DMS79 (cell line): ENCODE data around the gene SPATA2.
"Not testable (repeated sequence)": the region's sequence is repeated elsewhere in the genome, so short reads cannot be mapped to it uniquely, and the experiment has no call there.

Experiments
- DNase-seq: peaks from one replicate; lab custom pipeline; 2025; lab: John Stamatoyannopoulos, UW

Gene SPATA2

GRCh38 chr20:49901588-49901987 lies 13.7 kb downstream of the SPATA2 start:
- no peak for DNase-seq

DNA sequence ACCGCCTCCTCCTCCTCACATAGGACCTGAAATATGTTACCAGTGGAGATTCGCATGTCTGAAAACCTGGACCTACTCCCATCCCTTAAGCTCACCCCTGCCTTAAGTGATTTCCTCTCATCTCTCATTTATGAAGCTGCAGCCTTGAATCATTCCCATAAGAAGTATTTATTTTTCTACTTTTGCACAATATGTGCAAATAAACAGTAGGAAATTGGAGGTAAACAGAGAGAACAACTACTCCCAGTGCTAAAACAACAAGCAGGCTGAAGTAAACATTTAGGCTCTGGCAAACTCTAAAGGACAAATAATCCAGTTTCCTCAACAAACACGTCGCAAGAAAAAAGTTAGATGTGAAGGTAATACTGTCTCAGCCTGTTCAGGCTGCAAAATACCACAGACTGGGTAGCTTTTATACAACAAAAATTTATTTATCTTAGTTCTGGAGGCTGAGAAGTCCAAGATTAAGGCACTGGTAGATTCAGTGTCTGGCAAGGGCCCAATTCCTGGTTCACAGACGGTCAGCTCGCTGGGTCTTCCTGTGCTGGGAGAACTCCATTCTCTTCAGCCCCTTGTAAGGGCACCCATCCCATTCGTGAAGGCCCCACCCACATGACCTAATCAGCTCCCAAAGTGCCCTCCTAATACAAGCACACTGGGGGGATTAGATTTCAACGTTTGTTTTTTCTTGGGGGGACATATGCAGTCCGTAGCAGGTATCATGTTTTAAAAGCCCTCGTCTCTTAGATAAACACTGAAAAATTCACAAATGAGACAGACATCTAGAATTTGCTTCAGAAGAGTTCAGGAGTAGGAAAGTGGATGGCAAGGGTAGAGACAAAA lies 15.6 kb downstream of the SPATA2 start:
- DNase-seq: no peak

GRCh38 chr20:49896204-49896603 lies 19.1 kb downstream of the SPATA2 start:
- DNase-seq: no peak

GRCh38 chr20:49895474-49896093 lies 19.7 kb downstream of the SPATA2 start:
- not testable (repeated sequence) for DNase-seq

DNA sequence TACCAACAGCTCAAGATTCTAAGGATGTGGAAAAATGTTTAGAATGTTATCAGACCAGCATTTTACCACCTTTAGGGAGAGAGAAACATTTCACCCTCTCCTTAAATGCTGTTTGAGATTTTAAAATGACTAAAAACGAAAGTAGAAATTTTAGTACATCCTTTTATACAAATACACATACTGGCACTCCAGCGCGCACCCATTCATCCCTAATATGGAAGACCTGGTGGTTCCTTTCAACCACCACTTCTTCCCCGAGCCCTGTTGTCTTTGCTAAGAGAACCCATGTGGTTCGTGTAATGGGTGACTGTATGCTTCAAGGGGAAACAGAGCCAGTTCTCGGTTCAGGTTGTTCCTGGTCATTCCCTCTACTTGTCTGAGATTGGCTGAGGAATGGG lies 21.3 kb downstream of the SPATA2 start:
- DNase-seq: no peak

DNA sequence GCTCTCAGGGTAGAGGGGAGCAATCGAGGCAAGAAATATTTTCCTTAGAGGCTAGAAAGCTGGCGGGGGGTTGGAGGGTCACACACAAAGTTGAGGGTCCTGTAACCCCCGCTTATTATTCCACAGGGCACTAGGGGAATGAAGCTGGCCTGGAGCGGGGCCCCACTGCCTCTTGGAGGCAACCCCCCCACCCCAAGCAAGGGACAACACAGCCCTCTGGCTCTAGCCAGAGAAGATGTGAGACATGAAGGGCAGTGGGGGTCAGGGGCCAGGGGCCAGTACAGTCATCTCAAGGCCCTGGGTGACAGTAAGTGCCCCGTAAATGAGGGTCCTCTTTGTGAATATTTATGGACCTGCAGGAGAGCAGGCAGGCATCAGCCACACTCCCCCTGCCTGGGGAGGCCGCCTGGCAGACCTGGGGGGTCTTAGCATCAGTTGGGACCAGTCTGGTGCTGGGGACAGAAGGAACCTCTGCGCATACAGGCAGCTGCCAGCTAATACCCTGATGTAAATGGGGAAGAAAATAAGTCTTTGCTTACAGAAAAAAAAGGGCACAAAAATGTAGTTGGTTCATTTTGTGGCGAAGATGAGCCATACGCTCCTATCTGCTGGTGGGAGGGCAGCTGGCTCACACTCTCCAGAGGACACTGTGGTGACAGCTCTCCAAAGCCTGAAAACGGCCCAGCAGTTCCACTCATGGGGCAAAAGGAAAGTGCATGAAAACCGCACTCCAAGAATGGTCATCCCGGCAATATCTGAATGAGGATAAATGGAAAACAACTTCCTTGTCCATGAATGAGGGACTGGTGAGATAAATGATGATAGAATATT lies 21.9 kb downstream of the SPATA2 start:
- no peak for DNase-seq

DNA sequence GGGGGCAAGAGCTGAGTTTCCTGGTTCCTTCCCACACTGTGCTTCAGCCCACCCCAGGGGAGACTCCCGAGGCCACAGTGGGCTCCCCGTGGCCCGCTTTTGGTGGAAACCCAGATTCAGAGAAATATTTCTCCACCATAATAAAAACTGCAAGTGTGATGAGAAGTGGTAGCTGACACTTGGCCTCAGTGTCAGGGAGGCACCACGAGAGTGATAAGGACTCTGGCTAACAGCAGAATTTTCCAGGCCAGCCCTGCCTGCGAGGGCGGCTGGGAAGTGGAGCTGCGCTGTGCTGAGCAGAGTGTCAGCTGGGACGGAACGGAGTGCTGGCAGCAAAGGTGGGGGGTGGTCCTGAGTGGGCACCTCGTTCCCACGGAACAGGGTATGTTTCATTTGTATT lies 22.5 kb downstream of the SPATA2 start:
- no peak for DNase-seq

GRCh38 chr20:49892260-49892659 lies 23.1 kb downstream of the SPATA2 start:
- no peak for DNase-seq

- no peak for DNase-seq
Measured at GRCh38 chr20:49891476-49892110, 23.7 kb downstream of the SPATA2 start.

GRCh38 chr20:49890471-49891361 lies 24.6 kb downstream of the SPATA2 start:
- DNase-seq: no peak

GRCh38 chr20:49889935-49890333 lies 25.4 kb downstream of the SPATA2 start:
- DNase-seq: no peak

DNA sequence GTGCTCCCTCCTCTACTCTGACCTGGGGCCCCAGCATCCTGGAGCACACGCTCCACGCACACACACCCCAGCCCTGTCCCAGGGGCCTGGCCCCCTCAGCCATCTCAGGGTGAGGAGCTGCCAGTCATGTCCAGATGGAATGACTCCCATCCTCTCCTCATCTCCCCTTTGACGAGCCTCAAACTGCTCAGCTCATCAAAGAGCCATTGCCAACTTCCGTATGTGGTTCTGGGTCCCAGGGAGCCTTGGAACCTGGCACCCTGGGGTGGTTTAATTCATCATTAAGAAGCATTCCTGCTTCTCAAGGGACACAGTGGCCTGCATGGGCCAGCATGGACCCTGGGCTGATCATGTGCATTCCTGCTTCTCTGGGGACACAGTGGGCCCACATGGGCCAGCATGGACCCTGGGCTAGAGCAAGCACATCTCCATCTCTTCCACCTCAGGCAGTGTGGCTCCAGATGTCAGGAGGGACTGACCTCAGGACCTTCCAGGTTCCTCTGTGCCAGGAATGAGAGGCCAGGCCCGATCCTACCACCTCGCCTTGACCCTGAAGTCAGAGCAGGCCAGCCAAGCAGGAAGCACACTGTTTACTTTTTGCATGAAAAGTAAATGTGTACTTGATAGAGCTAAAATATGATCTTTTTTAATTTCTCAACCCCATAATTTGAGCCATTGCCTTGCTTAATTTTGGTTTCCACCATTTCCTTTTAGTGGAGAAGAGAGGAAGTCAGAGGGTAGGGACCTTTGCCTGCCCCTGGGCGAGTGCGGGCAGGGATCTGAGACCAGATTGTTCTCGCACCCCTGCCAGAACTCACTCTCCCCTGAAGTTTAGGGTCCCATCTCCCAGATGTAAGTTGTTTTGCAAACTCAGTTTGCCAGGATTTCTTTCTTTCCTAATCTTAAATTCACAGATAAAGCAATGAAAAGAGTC lies 26.1 kb downstream of the SPATA2 start:
- no peak for DNase-seq

DNA sequence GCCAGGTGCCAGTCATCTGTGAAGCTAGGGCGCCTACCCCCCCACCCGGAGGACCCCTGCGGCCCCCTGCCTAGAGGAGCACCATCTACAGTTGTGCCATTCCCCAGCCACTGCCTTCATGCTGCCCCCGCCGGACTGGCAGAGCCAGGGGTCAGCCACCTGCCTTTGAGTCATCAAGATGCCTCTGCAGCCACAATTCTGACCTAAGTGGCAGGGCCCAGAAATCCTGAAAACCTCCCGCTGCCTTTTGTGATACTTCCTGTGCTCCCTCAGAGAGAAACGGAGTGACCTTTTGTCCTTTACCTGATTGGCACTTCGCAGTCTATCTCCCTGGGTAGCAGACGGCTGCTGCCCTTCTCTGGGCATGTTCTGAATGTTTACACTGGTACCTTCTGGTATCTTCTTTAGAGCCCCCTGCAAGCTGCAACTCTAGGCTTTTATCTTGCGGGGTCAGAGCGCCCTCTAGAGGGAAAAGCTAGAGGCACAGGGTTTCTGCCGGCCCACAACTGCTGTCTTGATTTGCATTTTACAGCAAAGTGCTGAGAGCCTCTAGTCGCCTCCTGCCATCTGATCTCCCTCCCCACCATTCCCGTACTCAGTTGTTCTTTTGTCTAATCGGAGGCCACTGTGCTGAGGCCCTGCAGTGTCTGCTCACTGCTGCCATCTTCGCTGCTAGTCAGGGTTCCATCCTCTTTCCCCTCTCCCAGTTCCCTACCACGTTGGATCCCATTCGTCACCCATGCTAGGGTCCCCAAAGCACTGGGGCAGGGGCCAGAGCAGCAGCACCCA lies 26.9 kb downstream of the SPATA2 start:
- no peak for DNase-seq

DNA sequence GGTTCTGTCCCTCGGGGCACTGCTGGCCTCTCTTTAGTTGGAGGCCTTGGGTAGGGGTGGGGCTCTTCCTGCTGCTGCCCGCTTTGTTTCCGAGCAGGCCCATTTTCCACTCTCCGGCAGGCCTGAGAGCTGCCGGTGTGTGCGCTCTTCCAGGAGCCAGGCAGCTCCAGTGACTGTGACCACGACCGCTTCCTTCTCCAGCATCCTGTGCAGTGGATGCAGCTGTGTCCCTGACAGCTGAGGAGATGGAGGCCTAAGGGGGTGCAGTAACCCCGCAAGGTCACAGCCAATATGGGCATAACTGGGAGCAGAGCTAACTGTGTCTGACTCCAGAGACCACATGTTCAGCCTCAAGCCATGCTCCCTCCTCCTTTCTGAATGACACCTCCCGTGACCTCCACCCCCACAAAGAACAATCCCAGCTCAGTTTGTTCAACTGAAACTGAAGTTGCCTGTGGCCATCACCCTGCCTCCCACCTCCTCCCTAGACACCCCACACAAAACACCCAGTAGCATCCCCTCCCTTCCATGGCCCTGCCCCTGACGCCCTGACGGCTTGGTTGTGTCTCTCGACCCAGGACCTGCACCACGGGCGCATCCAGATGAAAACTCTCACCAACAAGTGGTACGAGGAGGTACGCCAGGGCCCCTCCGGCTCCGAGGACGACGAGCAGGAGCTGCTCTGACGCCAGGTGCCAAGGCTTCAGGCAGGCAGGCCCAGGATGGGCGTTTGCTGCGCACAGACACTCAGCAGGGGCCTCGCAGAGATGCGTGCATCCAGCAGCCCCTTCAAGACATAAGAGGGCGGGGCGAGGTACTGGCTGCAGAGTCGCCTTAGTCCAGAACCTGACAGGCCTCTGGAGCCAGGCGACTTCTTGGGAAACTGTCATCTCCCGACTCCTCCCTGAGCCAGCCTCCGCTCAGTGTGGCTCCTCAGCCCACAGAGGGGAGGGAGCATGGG lies 27.8 kb downstream of the SPATA2 start:
- DNase-seq: no peak

DNA sequence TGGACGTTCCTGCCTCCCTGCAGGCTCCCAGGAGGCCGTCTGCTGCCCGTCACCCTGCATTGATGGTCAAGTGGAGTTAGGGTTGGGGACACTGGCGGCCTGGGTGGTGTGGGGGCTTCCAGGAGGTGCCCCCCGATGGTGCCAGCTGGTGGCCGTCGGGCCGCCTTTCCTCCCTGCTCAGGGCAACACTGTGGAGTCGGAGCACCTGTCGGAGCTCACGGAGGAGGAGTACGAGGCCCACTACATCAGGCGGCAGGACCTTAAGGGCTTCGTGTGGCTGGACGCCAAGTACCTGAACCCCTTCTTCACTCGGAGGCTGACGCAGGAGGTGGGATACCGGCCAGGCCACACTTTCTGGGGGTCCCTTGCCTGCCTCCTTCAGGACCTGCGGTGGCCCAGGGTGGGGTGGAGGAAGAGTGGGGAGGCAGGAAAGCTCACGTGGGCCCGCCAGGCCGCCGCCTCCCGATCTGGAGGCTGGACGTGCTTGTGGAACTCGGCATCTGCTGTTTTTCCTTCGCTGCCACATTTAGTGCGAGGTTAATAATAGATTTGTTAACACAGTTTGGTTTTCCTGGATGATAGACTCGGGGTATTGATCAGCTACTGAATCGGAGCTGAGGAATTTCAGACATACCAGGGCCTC lies 28.6 kb downstream of the SPATA2 start:
- DNase-seq: no peak

DNA sequence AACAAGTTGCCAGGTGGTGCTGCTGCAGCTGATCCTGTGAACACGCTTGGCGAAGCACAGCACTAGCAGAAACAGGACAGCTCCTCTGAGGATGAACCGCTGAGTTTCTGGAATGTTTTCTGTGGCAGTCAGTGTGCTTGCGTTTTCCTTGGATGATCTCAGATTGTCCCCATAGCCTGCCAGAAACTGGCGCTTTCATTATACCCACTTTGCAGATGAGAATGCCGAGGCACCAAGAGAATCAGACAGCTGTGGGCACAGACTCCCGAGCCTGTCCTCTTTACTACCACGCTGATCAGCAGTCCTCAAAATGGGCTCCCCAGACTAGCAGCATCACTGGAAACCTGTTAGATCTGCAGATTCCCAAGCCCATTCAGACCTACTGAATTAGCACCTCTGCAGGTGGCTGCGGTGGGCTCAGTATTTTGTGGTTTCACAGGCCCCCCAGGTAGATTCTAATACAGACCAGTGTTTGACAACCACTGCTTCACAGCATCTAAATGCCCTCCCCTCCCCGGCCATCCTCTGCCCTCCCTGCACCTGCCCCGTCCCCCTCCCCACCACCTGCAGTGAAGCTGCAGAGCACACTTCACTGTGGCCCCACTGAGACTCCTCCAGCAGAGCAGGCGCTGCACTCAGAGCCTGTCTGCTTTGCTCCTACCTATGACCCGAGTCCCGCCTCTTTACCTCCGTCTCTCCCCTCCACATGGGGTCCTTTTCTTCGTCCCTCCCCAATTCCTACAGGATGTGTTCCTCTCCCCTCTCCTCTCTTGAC lies 29.6 kb downstream of the SPATA2 start:
- DNase-seq: no peak
